ENCODE results near the gene OTOA.
"Not testable (repeated sequence)": the region's sequence is repeated elsewhere in the genome, so short reads cannot be mapped to it uniquely, and the experiment has no call there.

DNA sequence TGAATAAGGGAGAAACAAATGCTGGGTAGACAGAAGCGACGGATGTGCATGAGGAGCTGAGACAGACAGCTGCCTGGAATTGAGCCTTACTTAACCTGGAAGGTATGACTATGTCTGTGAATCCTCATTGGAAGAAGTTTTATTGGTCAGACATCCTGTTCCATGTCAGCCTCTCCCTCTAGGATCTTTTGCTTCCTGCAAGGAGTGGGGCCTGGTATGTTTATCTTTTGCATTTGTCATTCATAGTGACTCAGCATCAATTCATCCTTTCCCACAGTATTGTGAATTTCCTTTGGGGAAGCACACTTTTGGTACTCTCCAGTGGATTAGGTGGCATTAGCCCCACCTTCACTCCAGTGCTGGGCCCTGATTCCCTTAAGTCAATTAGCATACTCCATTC, 105.5 kb downstream of the OTOA start:
- TF ChIP-seq, protein P1, sequence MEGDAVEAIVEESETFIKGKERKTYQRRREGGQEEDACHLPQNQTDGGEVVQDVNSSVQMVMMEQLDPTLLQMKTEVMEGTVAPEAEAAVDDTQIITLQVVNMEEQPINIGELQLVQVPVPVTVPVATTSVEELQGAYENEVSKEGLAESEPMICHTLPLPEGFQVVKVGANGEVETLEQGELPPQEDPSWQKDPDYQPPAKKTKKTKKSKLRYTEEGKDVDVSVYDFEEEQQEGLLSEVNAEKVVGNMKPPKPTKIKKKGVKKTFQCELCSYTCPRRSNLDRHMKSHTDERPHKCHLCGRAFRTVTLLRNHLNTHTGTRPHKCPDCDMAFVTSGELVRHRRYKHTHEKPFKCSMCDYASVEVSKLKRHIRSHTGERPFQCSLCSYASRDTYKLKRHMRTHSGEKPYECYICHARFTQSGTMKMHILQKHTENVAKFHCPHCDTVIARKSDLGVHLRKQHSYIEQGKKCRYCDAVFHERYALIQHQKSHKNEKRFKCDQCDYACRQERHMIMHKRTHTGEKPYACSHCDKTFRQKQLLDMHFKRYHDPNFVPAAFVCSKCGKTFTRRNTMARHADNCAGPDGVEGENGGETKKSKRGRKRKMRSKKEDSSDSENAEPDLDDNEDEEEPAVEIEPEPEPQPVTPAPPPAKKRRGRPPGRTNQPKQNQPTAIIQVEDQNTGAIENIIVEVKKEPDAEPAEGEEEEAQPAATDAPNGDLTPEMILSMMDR (IDR thresholded peaks at IDR 0.05), result not testable (repeated sequence)
- TF ChIP-seq ZFX (IDR thresholded peaks at IDR 0.05; ENCODE audit: borderline replicate concordance), result not testable (repeated sequence)
